C4-2B (cell line): ENCODE data around the gene FBXO39.

Experiments used
- CTCF ChIP-seq: fragments of 450-650 bp; conservative IDR thresholded peaks from 2 replicates; pipeline ENCODE4 v1.5.1; 2017; ENCODE audit warnings: mild to moderate bottlenecking
- ZFX ChIP-seq: fragments of 450-650 bp; IDR thresholded peaks from 2 replicates; pipeline ENCODE4 v1.6.1; 2017

- TF ChIP-seq CTCF (no peak), ZFX (no peak)
These were observed 4.0 kb downstream of the FBXO39 start for GRCh38 chr17:6780001-6780400.
